ENCODE results near the gene ANKRD18A.

DNA sequence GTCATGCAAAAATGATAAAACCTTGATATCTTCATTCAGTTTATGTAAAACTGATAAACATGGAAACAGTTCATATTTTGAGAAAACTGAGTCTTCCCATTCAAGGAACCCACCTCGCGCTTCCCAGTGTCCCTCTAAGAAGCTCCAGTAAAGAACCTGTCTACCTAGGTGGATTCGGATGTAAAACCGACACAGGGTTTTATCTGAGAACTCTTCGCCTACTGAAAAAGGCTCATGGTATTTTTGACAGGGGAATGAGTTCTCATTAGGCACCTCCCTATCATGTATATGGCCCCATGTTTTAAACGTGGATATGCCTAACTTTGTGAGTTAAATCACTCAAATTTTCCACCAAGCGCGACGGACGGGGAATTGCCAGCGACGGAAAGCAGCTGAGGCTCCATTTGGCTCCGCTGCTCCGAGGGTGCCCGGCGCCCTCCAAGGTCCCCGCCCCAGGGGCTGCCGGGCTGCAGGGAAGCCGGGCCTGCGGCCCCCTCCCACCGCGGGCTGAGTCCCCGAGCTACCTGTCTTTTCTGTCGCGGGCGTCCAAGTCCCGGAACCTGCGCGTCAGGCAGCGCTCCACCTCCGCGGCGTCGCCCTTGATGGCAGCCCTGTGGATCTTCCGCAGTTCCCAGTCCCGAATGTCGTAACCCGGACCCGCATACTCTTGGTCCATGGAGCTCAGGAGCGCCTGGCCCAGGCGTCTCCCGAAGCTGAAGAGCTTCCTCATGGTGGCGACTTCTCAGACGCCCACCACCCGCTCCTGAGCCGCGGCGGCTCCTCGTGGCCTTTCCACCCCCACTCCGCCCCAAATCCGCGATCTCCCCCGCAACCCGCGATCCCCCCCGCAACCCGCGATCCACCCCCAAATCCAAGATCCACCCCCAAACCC is 594 bp downstream of the ANKRD18A start:
- TF ChIP-seq, protein P1, sequence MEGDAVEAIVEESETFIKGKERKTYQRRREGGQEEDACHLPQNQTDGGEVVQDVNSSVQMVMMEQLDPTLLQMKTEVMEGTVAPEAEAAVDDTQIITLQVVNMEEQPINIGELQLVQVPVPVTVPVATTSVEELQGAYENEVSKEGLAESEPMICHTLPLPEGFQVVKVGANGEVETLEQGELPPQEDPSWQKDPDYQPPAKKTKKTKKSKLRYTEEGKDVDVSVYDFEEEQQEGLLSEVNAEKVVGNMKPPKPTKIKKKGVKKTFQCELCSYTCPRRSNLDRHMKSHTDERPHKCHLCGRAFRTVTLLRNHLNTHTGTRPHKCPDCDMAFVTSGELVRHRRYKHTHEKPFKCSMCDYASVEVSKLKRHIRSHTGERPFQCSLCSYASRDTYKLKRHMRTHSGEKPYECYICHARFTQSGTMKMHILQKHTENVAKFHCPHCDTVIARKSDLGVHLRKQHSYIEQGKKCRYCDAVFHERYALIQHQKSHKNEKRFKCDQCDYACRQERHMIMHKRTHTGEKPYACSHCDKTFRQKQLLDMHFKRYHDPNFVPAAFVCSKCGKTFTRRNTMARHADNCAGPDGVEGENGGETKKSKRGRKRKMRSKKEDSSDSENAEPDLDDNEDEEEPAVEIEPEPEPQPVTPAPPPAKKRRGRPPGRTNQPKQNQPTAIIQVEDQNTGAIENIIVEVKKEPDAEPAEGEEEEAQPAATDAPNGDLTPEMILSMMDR (IDR thresholded peaks at IDR 0.05), result no peak
- TF ChIP-seq POLR2A (IDR thresholded peaks at IDR 0.05), result no peak

Measured in esophagus squamous epithelium (tissue), 4 donors.